ENCODE data around the gene AREL1. TPM values are rescaled to one million over a fixed set of nuclear protein-coding genes. Genes with fewer than 3 reads are reported as not detected.

The AREL1 gene
- total and polyA plus RNA-seq, 10 donors: 5.9 to 54.7 (median 39.8) TPM

DNA sequence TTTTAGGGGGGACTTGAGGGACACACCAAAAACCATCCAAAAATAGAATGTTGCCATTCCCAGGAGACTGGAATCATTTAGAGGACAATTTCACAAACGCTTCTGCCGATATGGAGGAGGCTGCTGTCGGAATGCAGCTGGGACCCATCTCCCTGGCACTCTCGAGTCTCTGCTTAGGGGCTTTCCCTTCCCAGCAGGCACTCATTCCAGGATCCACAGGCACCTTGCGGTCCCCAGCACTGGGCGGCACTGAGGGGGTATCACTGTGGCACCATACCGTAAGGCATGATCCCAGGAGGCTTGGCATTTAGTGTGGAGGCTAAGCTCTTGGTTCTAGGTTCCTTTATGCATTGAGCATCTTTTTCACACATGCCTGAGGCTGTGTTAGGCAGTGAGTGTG is 64.3 kb downstream of the AREL1 start:
- Histone ChIP-seq H3K4me1 (peaks cover 0 to 52% (median 28%) of the 10 kb centered on the region in 6 donors), H3K4me3 (no peak overlapping the region), H3K27ac (peak overlapping the region in 1 of 8 donors; percentile 33), H3K9me3 (no peaks in the 10 kb centered on the region), H3K27me3 (replicated peaks in 1 of 7) (peaks cover 0 to 10% (median 0%) of the 10 kb centered on the region in 7 donors), H3K36me3 (peaks cover 0 to 15% (median 0%) of the 10 kb centered on the region in 6 donors)
- TF ChIP-seq, protein P1, sequence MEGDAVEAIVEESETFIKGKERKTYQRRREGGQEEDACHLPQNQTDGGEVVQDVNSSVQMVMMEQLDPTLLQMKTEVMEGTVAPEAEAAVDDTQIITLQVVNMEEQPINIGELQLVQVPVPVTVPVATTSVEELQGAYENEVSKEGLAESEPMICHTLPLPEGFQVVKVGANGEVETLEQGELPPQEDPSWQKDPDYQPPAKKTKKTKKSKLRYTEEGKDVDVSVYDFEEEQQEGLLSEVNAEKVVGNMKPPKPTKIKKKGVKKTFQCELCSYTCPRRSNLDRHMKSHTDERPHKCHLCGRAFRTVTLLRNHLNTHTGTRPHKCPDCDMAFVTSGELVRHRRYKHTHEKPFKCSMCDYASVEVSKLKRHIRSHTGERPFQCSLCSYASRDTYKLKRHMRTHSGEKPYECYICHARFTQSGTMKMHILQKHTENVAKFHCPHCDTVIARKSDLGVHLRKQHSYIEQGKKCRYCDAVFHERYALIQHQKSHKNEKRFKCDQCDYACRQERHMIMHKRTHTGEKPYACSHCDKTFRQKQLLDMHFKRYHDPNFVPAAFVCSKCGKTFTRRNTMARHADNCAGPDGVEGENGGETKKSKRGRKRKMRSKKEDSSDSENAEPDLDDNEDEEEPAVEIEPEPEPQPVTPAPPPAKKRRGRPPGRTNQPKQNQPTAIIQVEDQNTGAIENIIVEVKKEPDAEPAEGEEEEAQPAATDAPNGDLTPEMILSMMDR (IDR thresholded peaks at IDR 0.05 in 8 of 11, conservative IDR thresholded peaks at IDR 0.05 in 3 of 11): no peak
- no peak for TF ChIP-seq POLR2AphosphoS5 (IDR thresholded peaks at IDR 0.05)
- TF ChIP-seq POLR2A (IDR thresholded peaks at IDR 0.05): no peak
- no peak for DNase-seq
- intact Hi-C loops (cut with DNase I; ENCODE audit: low total_unique reads): no loop called here
- 73 to 88% (median 79%) methylated on average over 6 to 7 of the region's 7 CpGs for whole genome bisulfite sequencing, 5 donors

DNA sequence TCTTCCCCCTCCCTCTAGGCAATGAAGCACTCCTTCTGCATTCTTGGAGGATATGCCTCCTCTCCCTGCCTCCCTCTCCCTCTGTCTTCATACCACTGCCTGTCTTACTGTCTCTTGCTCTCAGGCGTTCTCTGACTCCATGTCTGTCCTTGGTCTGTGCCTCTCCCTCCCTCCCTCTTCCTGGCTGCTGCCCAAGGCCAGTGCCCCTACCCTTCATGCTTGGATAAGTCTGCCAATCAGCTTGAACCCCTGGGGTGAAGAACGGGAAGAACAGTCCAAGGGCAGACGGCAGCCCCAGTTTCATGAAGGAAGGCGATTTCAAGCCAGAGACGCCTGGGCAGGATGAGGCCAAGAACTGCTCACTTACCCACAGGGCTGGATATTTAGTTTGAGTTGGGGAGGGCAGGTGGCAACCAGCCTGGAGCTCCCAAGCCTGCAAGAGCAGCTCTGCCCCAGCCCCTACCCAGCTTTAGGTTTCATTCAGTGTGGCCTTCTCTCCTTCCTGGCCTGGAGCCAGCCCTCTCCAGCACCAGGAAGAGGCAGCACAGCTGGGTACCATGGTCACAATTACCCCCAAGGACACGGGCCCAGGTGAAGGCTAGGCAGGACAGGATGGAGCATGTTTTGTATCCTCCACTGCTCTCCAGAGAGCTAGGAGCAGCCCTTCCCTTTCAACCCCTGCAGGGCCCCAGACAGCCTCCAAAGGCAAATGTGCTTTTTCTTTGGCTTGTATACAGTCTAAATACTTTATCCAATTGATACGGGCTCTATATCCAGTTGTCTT is 65.0 kb downstream of the AREL1 start:
- no peak for DNase-seq
- Histone ChIP-seq H3K36me3 (peaks cover 0 to 8% (median 0%) of the 10 kb centered on the region in 6 donors), H3K27ac (peak overlapping the region in 5 of 8 donors; percentile 7 to 45 (median 33)), H3K4me3 (no peak overlapping the region), H3K9me3 (no peaks in the 10 kb centered on the region), H3K27me3 (replicated peaks in 1 of 7) (peaks cover 0 to 10% (median 0%) of the 10 kb centered on the region in 7 donors), H3K4me1 (peaks cover 0 to 52% (median 28%) of the 10 kb centered on the region in 6 donors)
- peak in 1 of 3 donors; percentile 51 for TF ChIP-seq POLR2AphosphoS5 (IDR thresholded peaks at IDR 0.05)
- TF ChIP-seq, protein P1 (IDR thresholded peaks at IDR 0.05 in 8 of 11, conservative IDR thresholded peaks at IDR 0.05 in 3 of 11): no peak
- intact Hi-C loops (cut with DNase I; ENCODE audit: low total_unique reads): no loop called here
- WGBS, 5 donors: 33 to 48% (median 41%) methylated on average over 7 of the region's 7 CpGs

DNA sequence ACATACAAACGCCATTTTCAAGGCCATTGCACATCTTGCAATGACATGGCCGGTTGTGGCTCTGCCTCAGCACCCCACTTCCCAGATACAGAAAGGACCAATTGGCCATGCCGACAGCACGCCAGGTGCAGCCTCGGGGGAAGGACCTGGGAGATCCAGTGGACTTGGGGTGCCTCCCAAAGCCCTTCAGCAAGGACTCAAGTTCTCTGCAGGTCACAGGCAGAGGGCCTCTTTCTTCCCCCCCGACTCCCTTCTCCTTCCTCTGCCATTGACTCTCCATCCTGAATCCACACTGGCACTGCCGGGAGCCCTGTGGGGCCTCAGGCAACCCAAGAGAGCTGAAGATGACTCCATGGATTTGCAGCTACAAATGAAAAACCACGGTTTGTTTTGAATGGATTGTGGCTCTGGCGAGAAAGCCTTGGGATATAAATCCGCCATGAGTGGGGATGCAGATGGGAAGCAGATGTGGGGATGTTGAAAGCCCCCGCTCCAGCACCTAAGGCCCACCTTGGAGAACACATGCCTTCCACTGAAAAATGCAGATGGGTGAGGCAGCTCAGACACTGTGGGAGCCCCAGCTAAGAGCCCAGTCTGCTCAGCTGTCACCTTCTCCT is 65.7 kb downstream of the AREL1 start:
- intact Hi-C loops (cut with DNase I; ENCODE audit: low total_unique reads): no loop called here
- H3K27ac ChIP-seq: peak overlapping the region in 4 of 8 donors; percentile 7 to 45 (median 30)
- peaks cover 0 to 10% (median 0%) of the 10 kb centered on the region in 7 donors for H3K27me3 ChIP-seq (replicated peaks in 1 of 7)
- TF ChIP-seq POLR2AphosphoS5 (IDR thresholded peaks at IDR 0.05) (no peak), POLR2A (IDR thresholded peaks at IDR 0.05) (no peak)
- TF ChIP-seq, protein P1 (IDR thresholded peaks at IDR 0.05 in 8 of 11, conservative IDR thresholded peaks at IDR 0.05 in 3 of 11): no peak
- no peaks in the 10 kb centered on the region for H3K9me3 ChIP-seq
- peaks cover 0 to 46% (median 26%) of the 10 kb centered on the region in 6 donors for H3K4me1 ChIP-seq
- H3K36me3 ChIP-seq: peaks cover 0 to under 1% (median 0%) of the 10 kb centered on the region in 6 donors
- no peak overlapping the region for H3K4me3 ChIP-seq
- whole genome bisulfite sequencing, 5 donors: 88 to 93% (median 90%) methylated on average over 11 of the region's 11 CpGs
- DNase-seq: no peak
